GM12878 (cell line): Measurements from ENCODE around the gene PPIG.

ENCODE experiments used
- CHD4 ChIP-seq: fragments of 200-600 bp; sonication (generic); IDR thresholded peaks from 2 replicates; pipeline ENCODE4 v1.6.1; 2016; ENCODE audit warnings: mild to moderate bottlenecking
- CTCF ChIP-seq, 3 experiments: IDR thresholded peaks in 2 of 3; conservative IDR thresholded peaks in 1 of 3; 2 replicates each; pipeline ENCODE4 v1.5.1; 2011; ENCODE audit warnings: low read depth in 3 of 3, low read length in 3 of 3, mild to moderate bottlenecking in 3 of 3, control low read depth in 2 of 3, moderate library complexity in 2 of 3, inconsistent platforms in 1 of 3, mixed read lengths in 1 of 3; ENCODE audit not compliant: control insufficient read depth in 2 of 3, insufficient read depth in 1 of 3; ENCODE audit errors: extremely low read depth in 1 of 3
- HDAC2 ChIP-seq: fragments of 200-600 bp; sonication (generic); IDR thresholded peaks from 2 replicates; pipeline ENCODE4 v1.6.1; 2017
- MYC ChIP-seq: IDR thresholded peaks from 2 replicates; pipeline ENCODE4 v1.6.1; 2011; ENCODE audit warnings: mild to moderate bottlenecking, low read length, moderate library complexity, inconsistent platforms; ENCODE audit not compliant: insufficient read depth, insufficient replicate concordance, insufficient read length, severe bottlenecking
- NFXL1 ChIP-seq: fragments of 450-650 bp; IDR thresholded peaks from 2 replicates; pipeline ENCODE4 v1.6.1; 2017; ENCODE audit warnings: antibody characterized with exemption, mild to moderate bottlenecking, borderline replicate concordance
- NR2F1 ChIP-seq: fragments of 450-650 bp; conservative IDR thresholded peaks from 2 replicates; pipeline ENCODE4 v1.6.1; 2017; ENCODE audit warnings: mild to moderate bottlenecking
- PBX3 ChIP-seq: IDR thresholded peaks from 2 replicates; pipeline ENCODE4 v1.6.1; 2011; ENCODE audit warnings: mild to moderate bottlenecking, low read depth, low read length, moderate library complexity; ENCODE audit not compliant: insufficient replicate concordance
- POLR2A ChIP-seq: IDR thresholded peaks from 2 replicates; pipeline ENCODE4 v1.6.1; 2011; ENCODE audit warnings: low read depth, mild to moderate bottlenecking, low read length
- POLR2AphosphoS5 ChIP-seq: IDR thresholded peaks from 2 replicates; pipeline ENCODE4 v1.6.1; 2011; ENCODE audit warnings: mild to moderate bottlenecking, low read length, inconsistent platforms
- SIN3A ChIP-seq: IDR thresholded peaks from 2 replicates; pipeline ENCODE4 v1.6.1; 2012; ENCODE audit warnings: low read depth, low read length, improper control_type of control experiment
- SMC3 ChIP-seq: IDR thresholded peaks from 2 replicates; pipeline ENCODE4 v1.6.1; 2011; ENCODE audit warnings: low read length, improper control_type of control experiment, borderline replicate concordance

- TF ChIP-seq PBX3 (no peak), HDAC2 (no peak), POLR2A (no peak), NR2F1 (no peak), POLR2AphosphoS5 (no peak), MYC (no peak), CTCF (IDR thresholded peaks at IDR 0.05 in 2 of 3, conservative IDR thresholded peaks at IDR 0.05 in 1 of 3; ENCODE audit: control insufficient read depth in 2 of 3, extremely low read depth in 1 of 3, insufficient read depth in 1 of 3, low read depth in 3 of 3, low read length in 3 of 3) (no peak), SMC3 (no peak), NFXL1 (no peak), CHD4 (no peak), SIN3A (no peak)
Measured at GRCh38 chr2:169659320-169659719, 75.2 kb downstream of the PPIG start.
